ENCODE data around the gene GFAP. TPM values are rescaled to one million over a fixed set of nuclear protein-coding genes. Genes with fewer than 3 reads are reported as not detected.

GFAP gene
- total RNA-seq, 2 experiments from 2014 or later = not detected

GRCh38 chr17:44906763-44907728 is 8.3 kb downstream of the GFAP start:
- ChIA-PET POLR2A (no interaction called here), CTCF (interaction anchor here (1.0 kb wide), 1 partner anchor 132 kb away, joined by 3 read pairs; no protein-coding TSS in a partner anchor)

- POLR2A ChIA-PET = no interaction called here
Observed at GRCh38 chr17:44906010-44906646, 9.2 kb downstream of the GFAP start.

GRCh38 chr17:44905006-44906000 is 10.0 kb downstream of the GFAP start:
- CTCF ChIA-PET = interaction anchor here (0.9 kb wide), 1 partner anchor 117 kb away, joined by 3 read pairs; no protein-coding TSS in a partner anchor
- POLR2A ChIA-PET = no interaction called here

More at GRCh38 chr17:44906010-44906646, 9.2 kb downstream of the GFAP start:
- CTCF ChIA-PET = no interaction called here

- CTCF ChIA-PET = interaction anchor here (0.9 kb wide), 1 partner anchor 118 kb away, joined by 3 read pairs; no protein-coding TSS in a partner anchor
- POLR2A ChIA-PET = no interaction called here
Observed at GRCh38 chr17:44904001-44904984, 11.0 kb downstream of the GFAP start.

GRCh38 chr17:44903012-44903685 is 12.2 kb downstream of the GFAP start:
- ChIA-PET CTCF (interaction anchor here (0.9 kb wide), 1 partner anchor 143 kb away, joined by 3 read pairs; no protein-coding TSS in a partner anchor), POLR2A (no interaction called here)

GRCh38 chr17:44902135-44902760 is 13.1 kb downstream of the GFAP start:
- CTCF ChIA-PET = interaction anchor here (0.9 to 1.2 kb wide), 2 partner anchors 18 to 144 kb away, joined by 3 read pairs; no protein-coding TSS in a partner anchor
- POLR2A ChIA-PET = no interaction called here

- CTCF ChIA-PET = interaction anchor here (1.2 kb wide), 1 partner anchor 18 kb away, joined by 3 read pairs; no protein-coding TSS in a partner anchor
- POLR2A ChIA-PET = no interaction called here
Observed at GRCh38 chr17:44901411-44901921, 13.8 kb downstream of the GFAP start.

- ChIA-PET POLR2A (no interaction called here), CTCF (no interaction called here)
Observed at GRCh38 chr17:44900894-44901293, 14.4 kb downstream of the GFAP start.

- ChIA-PET CTCF (interaction anchor here (1.0 to 1.9 kb wide), 6 partner anchors 9 to 236 kb away, joined by 3 to 9 read pairs (median 4); partner anchors contain the start of gene ACBD4), POLR2A (interaction anchor here (0.7 to 1.0 kb wide), 2 partner anchors 11 to 71 kb away, joined by 3 to 5 read pairs; no protein-coding TSS in a partner anchor)
Observed at GRCh38 chr17:44899074-44899782, 16.1 kb downstream of the GFAP start, which contains the start of gene EFTUD2. TSS of gene EFTUD2 (minus strand) at chr17:44899445. CDS start at chr17:44894521, 4,924 bp downstream.

GRCh38 chr17:44898768-44899073 is 16.6 kb downstream of the GFAP start:
- ChIA-PET POLR2A (interaction anchor here (1.0 kb wide), 1 partner anchor 11 kb away, joined by 3 read pairs; no protein-coding TSS in a partner anchor), CTCF (interaction anchor here (1.0 to 1.9 kb wide), 5 partner anchors 9 to 236 kb away, joined by 3 to 9 read pairs (median 5); partner anchors contain the start of gene ACBD4)

GRCh38 chr17:44894642-44895041 is 20.7 kb downstream of the GFAP start:
- POLR2A ChIA-PET = interaction anchor here (0.6 to 0.7 kb wide), 2 partner anchors 44 to 169 kb away, joined by 3 to 6 read pairs; no protein-coding TSS in a partner anchor
- CTCF ChIA-PET = interaction anchor here (1.3 to 1.4 kb wide), 2 partner anchors 16 kb away, joined by 3 to 4 read pairs; no protein-coding TSS in a partner anchor

- CTCF ChIA-PET = interaction anchor here (1.1 kb wide), 1 partner anchor 243 kb away, joined by 3 read pairs; the partner anchor contains the start of gene ACBD4
Observed at GRCh38 chr17:44892250-44892649, 23.1 kb downstream of the GFAP start.

GRCh38 chr17:44889003-44889402 is 26.3 kb downstream of the GFAP start:
- ChIA-PET CTCF (interaction anchor here (1.3 kb wide), 1 partner anchor 10 kb away, joined by 3 read pairs; the partner anchor contains the start of gene EFTUD2), POLR2A (no interaction called here)

More at GRCh38 chr17:44892250-44892649, 23.1 kb downstream of the GFAP start:
- POLR2A ChIA-PET = no interaction called here

- POLR2A ChIA-PET = interaction anchor here (1.1 kb wide), 1 partner anchor 11 kb away, joined by 3 read pairs; the partner anchor contains the start of gene EFTUD2
- CTCF ChIA-PET = no interaction called here
Observed at GRCh38 chr17:44887971-44888954, 27.0 kb downstream of the GFAP start.
